WTC11 (cell line): ENCODE measurements around the gene ZNF367.

Experiments
- CREB1 ChIP-seq: sonication (generic); formaldehyde crosslinking; IDR thresholded peaks from 2 replicates; pipeline ENCODE4 v1.8.0; 2023; ENCODE audit warnings: mild to moderate bottlenecking, missing genetic modification reagents
- ETV6 ChIP-seq: sonication (generic); formaldehyde crosslinking; IDR thresholded peaks from 2 replicates; pipeline ENCODE4 v1.8.1; 2022; ENCODE audit warnings: mild to moderate bottlenecking, missing genetic modification reagents
- JUN ChIP-seq: sonication (generic); formaldehyde crosslinking; IDR thresholded peaks from 2 replicates; pipeline ENCODE4 v1.8.0; 2023; ENCODE audit warnings: mild to moderate bottlenecking, missing genetic modification reagents
- MXD4 ChIP-seq: fragments of 250-450 bp; sonication (Bioruptor Pico); IDR thresholded peaks from 2 replicates; pipeline ENCODE4 v1.8.0; 2021; ENCODE audit warnings: mild to moderate bottlenecking, moderate library complexity, borderline replicate concordance
- NFE2L1 ChIP-seq: sonication (generic); formaldehyde crosslinking; IDR thresholded peaks from 2 replicates; pipeline ENCODE4 v1.8.1; 2023; ENCODE audit warnings: missing genetic modification reagents
- NFYB ChIP-seq: sonication (generic); formaldehyde crosslinking; conservative IDR thresholded peaks from 2 replicates; pipeline ENCODE4 v1.8.0; 2022; ENCODE audit warnings: low read depth, missing genetic modification reagents
- SP1 ChIP-seq: sonication (generic); formaldehyde crosslinking; conservative IDR thresholded peaks from 2 replicates; pipeline ENCODE4 v1.8.1; 2022; ENCODE audit warnings: missing genetic modification reagents
- ZBTB21 ChIP-seq: sonication (generic); formaldehyde crosslinking; IDR thresholded peaks from 2 replicates; pipeline ENCODE4 v1.8.1; 2023; ENCODE audit warnings: mild to moderate bottlenecking, missing genetic modification reagents, borderline replicate concordance
- TF ChIP-seq, protein P1 (sequence below): fragments of 200-600 bp; IDR thresholded peaks from 2 replicates; pipeline ENCODE4 v1.8.0; 2022; ENCODE audit warnings: antibody characterized with exemption
- TF ChIP-seq, protein P2 (sequence below): sonication (generic); formaldehyde crosslinking; IDR thresholded peaks from 2 replicates; pipeline ENCODE4 v1.8.1; 2022; ENCODE audit warnings: mild to moderate bottlenecking, moderate library complexity, missing genetic modification reagents
- TF ChIP-seq, protein P3 (sequence below): sonication (generic); formaldehyde crosslinking; IDR thresholded peaks from 2 replicates; pipeline ENCODE4 v1.8.0; 2022; ENCODE audit warnings: mild to moderate bottlenecking, missing genetic modification reagents
- TF ChIP-seq, protein P4 (sequence below): fragments of 250-450 bp; sonication (Bioruptor Pico); IDR thresholded peaks from 2 replicates; pipeline ENCODE4 v2.1.2; 2022; ENCODE audit warnings: mild to moderate bottlenecking, moderate library complexity
- TF ChIP-seq, protein P5 (sequence below): sonication (generic); formaldehyde crosslinking; IDR thresholded peaks from 2 replicates; pipeline ENCODE4 v1.8.0; 2022; ENCODE audit warnings: mild to moderate bottlenecking, missing genetic modification reagents

DNA sequence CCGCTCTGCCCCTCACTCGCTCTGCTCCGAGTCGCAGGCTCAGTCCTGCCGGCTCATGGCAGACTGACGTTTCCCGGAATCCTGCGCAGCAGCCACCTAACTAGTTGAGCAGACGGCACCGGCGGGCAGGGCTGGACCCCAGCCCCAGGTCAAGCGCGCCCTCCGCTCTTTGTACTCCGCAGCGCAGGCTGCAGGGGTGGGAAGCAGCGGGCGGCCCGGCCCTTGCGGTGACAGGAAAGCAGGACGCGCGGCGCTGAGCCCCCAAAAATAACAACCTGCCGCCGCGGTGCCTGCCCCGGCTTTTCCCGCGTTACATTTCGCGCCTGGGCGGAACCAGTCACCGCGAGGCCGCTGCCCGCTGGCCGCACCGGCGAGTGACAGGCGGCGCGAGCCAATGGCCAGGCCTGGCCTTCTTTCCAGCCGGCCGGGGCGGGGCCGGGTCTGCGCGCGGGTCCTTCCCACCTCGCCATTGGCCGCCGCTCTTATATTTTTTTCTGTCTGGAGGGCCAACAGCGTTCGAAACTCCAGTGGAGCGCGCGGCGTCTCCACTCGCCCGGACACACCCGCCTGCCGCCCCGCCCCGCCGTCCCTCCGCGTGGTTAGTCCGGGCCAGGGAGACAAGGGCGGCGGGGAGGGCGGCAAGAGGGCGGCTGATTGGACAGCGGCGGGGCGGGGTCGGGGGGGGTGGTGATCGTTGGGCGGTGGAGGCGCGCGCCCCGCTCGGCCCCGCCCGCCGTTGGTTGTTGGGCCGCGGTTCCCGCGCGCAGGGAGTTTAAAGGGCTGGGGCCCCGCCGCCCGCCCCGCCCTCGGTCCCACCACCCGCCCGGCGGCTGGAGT lies at the start of gene ZNF367:
- TF ChIP-seq NFE2L1 (peak; percentile 73; the same call in 1 of the 2 replicates), JUN (CRISPR knock-in tag) (no peak), ZBTB21 (no peak), NFYB (CRISPR knock-in tag) (peak; percentile 89), ETV6 (no peak; the same call in 1 of the 2 replicates), MXD4 (no peak), CREB1 (CRISPR knock-in tag) (peak; percentile 73; the same call in 1 of the 2 replicates), SP1 (CRISPR knock-in tag) (peak; percentile 68)
- TF ChIP-seq, protein P1, sequence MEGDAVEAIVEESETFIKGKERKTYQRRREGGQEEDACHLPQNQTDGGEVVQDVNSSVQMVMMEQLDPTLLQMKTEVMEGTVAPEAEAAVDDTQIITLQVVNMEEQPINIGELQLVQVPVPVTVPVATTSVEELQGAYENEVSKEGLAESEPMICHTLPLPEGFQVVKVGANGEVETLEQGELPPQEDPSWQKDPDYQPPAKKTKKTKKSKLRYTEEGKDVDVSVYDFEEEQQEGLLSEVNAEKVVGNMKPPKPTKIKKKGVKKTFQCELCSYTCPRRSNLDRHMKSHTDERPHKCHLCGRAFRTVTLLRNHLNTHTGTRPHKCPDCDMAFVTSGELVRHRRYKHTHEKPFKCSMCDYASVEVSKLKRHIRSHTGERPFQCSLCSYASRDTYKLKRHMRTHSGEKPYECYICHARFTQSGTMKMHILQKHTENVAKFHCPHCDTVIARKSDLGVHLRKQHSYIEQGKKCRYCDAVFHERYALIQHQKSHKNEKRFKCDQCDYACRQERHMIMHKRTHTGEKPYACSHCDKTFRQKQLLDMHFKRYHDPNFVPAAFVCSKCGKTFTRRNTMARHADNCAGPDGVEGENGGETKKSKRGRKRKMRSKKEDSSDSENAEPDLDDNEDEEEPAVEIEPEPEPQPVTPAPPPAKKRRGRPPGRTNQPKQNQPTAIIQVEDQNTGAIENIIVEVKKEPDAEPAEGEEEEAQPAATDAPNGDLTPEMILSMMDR = no peak
- TF ChIP-seq, protein P2, sequence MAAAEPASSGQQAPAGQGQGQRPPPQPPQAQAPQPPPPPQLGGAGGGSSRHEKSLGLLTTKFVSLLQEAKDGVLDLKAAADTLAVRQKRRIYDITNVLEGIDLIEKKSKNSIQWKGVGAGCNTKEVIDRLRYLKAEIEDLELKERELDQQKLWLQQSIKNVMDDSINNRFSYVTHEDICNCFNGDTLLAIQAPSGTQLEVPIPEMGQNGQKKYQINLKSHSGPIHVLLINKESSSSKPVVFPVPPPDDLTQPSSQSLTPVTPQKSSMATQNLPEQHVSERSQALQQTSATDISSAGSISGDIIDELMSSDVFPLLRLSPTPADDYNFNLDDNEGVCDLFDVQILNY (CRISPR knock-in tag) = peak; percentile 97
- TF ChIP-seq, protein P3, sequence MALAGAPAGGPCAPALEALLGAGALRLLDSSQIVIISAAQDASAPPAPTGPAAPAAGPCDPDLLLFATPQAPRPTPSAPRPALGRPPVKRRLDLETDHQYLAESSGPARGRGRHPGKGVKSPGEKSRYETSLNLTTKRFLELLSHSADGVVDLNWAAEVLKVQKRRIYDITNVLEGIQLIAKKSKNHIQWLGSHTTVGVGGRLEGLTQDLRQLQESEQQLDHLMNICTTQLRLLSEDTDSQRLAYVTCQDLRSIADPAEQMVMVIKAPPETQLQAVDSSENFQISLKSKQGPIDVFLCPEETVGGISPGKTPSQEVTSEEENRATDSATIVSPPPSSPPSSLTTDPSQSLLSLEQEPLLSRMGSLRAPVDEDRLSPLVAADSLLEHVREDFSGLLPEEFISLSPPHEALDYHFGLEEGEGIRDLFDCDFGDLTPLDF = no peak
- TF ChIP-seq, protein P4, sequence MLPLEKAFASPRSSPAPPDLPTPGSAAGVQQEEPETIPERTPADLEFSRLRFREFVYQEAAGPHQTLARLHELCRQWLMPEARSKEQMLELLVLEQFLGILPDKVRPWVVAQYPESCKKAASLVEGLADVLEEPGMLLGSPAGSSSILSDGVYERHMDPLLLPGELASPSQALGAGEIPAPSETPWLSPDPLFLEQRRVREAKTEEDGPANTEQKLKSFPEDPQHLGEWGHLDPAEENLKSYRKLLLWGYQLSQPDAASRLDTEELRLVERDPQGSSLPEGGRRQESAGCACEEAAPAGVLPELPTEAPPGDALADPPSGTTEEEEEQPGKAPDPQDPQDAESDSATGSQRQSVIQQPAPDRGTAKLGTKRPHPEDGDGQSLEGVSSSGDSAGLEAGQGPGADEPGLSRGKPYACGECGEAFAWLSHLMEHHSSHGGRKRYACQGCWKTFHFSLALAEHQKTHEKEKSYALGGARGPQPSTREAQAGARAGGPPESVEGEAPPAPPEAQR (CRISPR knock-in tag) = no peak
- TF ChIP-seq, protein P5, sequence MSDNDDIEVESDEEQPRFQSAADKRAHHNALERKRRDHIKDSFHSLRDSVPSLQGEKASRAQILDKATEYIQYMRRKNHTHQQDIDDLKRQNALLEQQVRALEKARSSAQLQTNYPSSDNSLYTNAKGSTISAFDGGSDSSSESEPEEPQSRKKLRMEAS (CRISPR knock-in tag) = peak; percentile 70; the same call in 1 of the 2 replicates
